Measurements from ENCODE around the gene KLHL13.

DNA sequence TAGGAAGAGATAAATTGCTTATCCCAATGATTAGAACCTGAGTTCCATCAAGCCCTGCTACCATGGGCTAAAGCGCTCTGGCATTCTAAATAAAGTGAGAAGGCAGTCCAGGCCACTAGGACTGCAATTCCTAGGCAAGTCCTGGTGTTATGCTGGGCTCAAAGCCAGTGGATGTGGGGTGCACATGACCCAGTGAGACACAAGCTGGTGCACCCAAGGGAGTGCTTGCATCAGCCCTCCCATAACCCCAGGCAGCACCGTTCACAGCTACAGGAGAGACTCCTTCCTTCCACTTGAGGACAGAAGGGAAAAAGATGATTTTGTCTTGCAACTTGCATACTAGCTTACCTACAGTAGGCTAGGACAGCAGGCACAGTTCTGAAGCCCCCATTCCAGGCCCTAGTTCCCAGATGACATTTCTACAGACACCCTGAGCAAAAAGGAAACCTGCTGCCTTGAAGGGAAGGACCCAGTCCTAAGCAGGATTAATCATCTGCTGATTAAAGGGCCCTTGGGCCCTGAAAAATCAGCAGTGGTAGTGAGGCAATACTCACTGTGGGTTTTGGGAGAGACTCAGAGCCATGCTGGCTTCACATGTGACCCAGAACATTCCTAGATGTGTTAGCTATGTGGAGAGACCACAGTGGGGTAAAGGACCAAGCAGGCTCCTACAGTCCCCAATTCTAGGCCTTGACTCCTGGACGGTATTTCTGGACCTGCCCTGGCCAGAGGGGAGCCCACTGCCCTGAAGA, 77.8 kb downstream of the KLHL13 start:
- TF ChIP-seq, protein P1, sequence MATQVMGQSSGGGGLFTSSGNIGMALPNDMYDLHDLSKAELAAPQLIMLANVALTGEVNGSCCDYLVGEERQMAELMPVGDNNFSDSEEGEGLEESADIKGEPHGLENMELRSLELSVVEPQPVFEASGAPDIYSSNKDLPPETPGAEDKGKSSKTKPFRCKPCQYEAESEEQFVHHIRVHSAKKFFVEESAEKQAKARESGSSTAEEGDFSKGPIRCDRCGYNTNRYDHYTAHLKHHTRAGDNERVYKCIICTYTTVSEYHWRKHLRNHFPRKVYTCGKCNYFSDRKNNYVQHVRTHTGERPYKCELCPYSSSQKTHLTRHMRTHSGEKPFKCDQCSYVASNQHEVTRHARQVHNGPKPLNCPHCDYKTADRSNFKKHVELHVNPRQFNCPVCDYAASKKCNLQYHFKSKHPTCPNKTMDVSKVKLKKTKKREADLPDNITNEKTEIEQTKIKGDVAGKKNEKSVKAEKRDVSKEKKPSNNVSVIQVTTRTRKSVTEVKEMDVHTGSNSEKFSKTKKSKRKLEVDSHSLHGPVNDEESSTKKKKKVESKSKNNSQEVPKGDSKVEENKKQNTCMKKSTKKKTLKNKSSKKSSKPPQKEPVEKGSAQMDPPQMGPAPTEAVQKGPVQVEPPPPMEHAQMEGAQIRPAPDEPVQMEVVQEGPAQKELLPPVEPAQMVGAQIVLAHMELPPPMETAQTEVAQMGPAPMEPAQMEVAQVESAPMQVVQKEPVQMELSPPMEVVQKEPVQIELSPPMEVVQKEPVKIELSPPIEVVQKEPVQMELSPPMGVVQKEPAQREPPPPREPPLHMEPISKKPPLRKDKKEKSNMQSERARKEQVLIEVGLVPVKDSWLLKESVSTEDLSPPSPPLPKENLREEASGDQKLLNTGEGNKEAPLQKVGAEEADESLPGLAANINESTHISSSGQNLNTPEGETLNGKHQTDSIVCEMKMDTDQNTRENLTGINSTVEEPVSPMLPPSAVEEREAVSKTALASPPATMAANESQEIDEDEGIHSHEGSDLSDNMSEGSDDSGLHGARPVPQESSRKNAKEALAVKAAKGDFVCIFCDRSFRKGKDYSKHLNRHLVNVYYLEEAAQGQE (IDR thresholded peaks at IDR 0.05; ENCODE audit: low read depth), result no peak
- TF ChIP-seq TAF1 (IDR thresholded peaks at IDR 0.05; ENCODE audit: low read depth), result no peak
- TF ChIP-seq, protein P2, sequence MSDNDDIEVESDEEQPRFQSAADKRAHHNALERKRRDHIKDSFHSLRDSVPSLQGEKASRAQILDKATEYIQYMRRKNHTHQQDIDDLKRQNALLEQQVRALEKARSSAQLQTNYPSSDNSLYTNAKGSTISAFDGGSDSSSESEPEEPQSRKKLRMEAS (IDR thresholded peaks at IDR 0.05), result no peak
- no peak for TF ChIP-seq FOXM1 (IDR thresholded peaks at IDR 0.05; ENCODE audit: borderline replicate concordance, low read depth)
- TF ChIP-seq YY1 (IDR thresholded peaks at IDR 0.05; ENCODE audit: low read depth), result no peak
- TF ChIP-seq EP300 (IDR thresholded peaks at IDR 0.05; ENCODE audit: borderline replicate concordance), result no peak
- TF ChIP-seq, protein P3, sequence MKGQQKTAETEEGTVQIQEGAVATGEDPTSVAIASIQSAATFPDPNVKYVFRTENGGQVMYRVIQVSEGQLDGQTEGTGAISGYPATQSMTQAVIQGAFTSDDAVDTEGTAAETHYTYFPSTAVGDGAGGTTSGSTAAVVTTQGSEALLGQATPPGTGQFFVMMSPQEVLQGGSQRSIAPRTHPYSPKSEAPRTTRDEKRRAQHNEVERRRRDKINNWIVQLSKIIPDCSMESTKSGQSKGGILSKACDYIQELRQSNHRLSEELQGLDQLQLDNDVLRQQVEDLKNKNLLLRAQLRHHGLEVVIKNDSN (IDR thresholded peaks at IDR 0.05), result no peak
- TF ChIP-seq CREB1 (IDR thresholded peaks at IDR 0.05; ENCODE audit: low read depth), result no peak
- TF ChIP-seq ZBTB7A (IDR thresholded peaks at IDR 0.05; ENCODE audit: low read depth), result no peak
- TF ChIP-seq NFIC (IDR thresholded peaks at IDR 0.05), result no peak
- no peak for TF ChIP-seq EGR1 (IDR thresholded peaks at IDR 0.05)
- no peak for TF ChIP-seq TCF12 (IDR thresholded peaks at IDR 0.05; ENCODE audit: low read depth)

Measured in Ishikawa (cell line).